Gastroesophageal sphincter (tissue), 3 donors: ENCODE measurements around the gene UNC13C.

Experiments used
- CTCF ChIP-seq, 4 experiments: fragments of 200-600 bp in 2 of 4; fragments of 450-650 bp in 2 of 4; sonication (generic) in 1 of 4; IDR thresholded peaks; one replicate each; pipeline ENCODE4 v1.5.1; 2017 to 2019; ENCODE audit warnings: antibody characterized with exemption in 4 of 4, mild to moderate bottlenecking in 2 of 4, moderate library complexity in 2 of 4
- EP300 ChIP-seq: sonication (generic); formaldehyde crosslinking; IDR thresholded peaks from one replicate; pipeline ENCODE4 v1.6.1; 2017; ENCODE audit warnings: antibody characterized with exemption, mild to moderate bottlenecking
- POLR2A ChIP-seq, 2 donors: fragments of 450-650 bp; IDR thresholded peaks; one replicate each; pipeline ENCODE4 v1.6.1; 2017; ENCODE audit warnings: antibody characterized with exemption in 2 of 2, mild to moderate bottlenecking in 2 of 2, moderate library complexity in 1 of 2
- POLR2AphosphoS5 ChIP-seq: sonication (generic); formaldehyde crosslinking; IDR thresholded peaks from one replicate; pipeline ENCODE4 v1.6.1; 2017; ENCODE audit warnings: antibody characterized with exemption

- TF ChIP-seq CTCF (IDR thresholded peaks at IDR 0.05) (no peak), POLR2A (IDR thresholded peaks at IDR 0.05) (no peak), POLR2AphosphoS5 (no peak), EP300 (no peak)
Observed at GRCh38 chr15:54109014-54109413, 130.8 kb downstream of the UNC13C start.
